GM19463 (cell line): ENCODE results near the gene COX18.
A peak's percentile ranks its signal among the peaks of the same experiment; 100 is the strongest.

Experiments used
- ATAC-seq: cut with Tn5 transposase; IDR thresholded peaks from one replicate; pipeline ENCODE4 v1.9.1; 2021; ENCODE audit warnings: mild to moderate bottlenecking, moderate library complexity; ENCODE audit not compliant: unreplicated experiment

The COX18 gene

GRCh38 chr4:73053974-73054480 is 15.5 kb downstream of the COX18 start:
- ATAC-seq, result no peak

DNA sequence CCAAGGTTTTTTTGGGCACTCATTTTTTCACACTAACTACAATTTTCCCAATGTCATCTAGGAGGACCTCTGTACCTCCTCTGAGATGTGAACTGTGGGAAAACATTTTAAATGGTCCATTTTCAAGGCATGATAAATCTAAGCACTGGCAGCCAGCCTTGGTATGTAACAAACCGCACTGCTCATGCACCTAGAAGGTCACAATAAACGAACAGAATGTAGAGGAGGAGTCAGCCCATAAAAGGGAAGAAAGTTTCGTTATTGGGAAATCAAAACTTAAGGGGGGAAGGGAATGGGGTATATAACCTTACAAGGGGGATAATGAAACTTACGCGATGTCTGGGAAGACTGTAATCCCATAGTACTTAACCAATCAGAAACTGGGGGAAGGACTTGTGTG is 16.4 kb downstream of the COX18 start:
- no peak for ATAC-seq

DNA sequence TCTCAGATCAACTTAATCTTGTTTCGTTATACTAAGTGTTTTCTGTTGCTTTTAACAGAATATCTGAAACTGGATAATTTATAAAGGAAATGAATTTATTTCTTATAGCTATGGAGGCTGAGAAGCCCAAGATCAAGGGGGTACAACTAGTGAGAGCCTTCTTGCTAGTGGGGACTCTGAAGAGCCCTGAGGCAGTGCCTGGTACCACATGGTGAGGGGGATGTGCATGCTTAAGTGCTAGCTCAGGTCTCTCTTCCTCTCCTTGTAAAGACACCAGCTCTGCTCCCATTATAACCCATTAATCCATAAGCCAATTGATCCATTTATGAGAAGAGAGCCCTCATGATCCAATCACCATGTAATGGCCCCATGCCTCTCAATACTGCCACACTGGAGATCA is 17.9 kb downstream of the COX18 start:
- no peak for ATAC-seq

DNA sequence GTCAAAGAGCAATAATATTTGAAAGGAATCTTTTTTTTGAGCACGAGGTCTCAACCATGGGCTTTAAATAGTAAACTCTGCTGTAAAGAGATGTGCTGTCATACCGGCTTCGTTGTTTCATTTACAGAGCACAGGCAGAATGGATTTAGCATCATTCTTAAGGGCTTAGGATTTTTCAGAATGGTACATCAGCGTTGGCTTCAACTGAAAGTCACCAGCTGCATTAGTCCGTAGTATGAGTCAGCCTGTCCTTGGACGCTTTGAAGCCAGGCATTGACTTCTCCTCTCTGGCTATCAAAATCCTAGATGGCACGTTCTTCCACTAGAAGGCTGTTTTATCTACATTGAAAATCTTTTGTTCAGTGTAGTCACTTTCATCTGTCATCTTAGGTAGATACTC is 23.6 kb downstream of the COX18 start:
- ATAC-seq, result no peak

DNA sequence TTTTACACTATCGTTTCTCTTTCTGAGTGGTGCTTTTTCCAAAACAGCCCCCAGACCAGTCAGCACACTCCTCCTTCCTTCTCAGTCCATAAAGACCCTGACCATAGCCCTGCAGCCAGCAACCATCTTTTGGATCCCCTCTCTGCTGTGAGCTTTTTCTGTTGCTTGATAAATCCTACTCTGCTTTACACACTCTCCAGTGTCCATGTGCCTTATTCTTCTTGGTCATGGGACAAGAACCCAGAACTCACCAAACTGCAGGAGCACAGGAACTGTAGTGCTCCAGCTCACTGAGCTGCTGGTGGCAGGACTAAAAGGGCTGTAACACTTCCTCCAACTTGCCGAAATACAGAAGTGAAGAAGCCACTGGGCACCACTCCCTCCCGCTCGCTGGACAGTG is 32.5 kb downstream of the COX18 start:
- no peak for ATAC-seq

GRCh38 chr4:73036123-73036522 is 33.4 kb downstream of the COX18 start:
- ATAC-seq, result no peak

GRCh38 chr4:73034896-73035295 is 34.6 kb downstream of the COX18 start:
- no peak for ATAC-seq

DNA sequence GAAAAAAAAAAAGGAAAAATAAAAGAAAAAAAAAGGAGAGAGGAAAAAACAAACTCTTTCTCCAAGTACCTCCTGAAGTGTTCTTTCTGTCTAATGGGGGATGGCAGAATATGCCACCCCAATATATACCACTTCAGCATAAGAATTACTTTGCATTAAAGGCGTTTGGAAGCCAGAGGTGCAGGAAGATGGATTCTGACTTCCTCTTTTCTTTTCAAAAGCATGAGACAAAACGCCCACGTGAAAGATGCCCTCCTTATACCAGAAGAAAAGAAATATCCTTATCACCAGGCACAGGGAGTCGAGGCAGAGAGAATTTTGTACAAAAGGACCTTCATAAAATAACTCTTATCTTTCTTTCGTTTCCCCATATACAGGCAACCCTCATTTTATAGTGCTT is 40.9 kb downstream of the COX18 start:
- ATAC-seq, result no peak

DNA sequence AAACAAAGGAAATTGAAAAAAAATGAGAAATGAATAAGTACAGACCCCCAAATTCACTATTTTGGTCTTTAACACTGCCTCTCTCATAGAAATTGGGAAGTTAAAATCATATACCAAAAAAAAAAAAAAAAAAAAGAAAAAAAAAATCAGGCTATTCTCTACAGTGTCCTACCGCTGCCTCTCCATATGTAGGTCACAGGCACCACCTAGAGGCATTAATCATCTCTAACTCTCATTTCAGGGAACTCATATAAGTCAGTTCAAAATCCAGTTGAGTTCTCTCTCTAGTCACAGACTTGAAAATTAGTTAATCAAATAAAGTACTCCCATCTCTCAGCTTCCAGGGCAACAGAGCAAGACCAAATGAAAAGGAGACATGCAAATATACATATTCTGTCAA is 47.9 kb downstream of the COX18 start:
- ATAC-seq, result no peak

- no peak for ATAC-seq
These were observed 50.0 kb downstream of the COX18 start for GRCh38 chr4:73019462-73020047.

DNA sequence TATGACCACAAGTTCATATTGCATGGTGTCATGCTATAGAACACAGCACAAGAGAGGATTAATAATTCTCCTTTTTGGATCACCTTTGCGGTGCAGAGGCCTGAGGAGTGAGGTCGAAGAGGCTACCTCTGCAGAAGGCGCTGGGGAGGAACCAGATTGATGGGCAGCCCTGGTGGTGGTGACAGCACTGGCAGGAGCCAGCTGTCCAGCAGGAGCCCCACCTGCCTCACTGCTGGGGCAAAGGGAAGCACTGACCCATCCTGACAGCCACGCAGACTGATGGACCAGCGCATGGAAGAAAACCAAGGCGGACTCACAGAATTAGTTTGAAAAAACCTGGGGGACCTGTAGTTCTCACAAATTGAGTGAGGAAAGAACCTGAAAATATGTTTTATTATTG is 50.9 kb downstream of the COX18 start:
- no peak for ATAC-seq

GRCh38 chr4:73013310-73013709 is 56.2 kb downstream of the COX18 start:
- no peak for ATAC-seq

DNA sequence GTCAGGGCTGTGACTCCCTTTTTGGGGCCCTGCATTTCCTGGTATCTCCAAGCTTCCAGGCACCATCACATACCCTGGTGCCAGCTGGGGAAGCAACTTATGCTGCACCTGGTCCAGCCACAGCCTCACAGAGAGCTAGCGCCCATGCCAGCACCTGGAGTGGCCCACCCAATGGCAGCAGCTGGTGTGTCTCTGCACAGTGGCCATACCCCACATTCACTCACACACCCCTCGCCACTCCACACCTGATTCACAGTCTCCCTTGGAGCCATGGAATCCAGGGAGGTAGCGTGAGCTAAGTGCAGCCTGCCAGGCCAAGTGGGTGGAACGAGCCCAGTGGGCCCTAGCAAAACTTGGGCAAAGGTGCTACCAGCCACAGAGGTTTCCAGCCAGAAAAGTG is 56.8 kb downstream of the COX18 start:
- ATAC-seq, result no peak

DNA sequence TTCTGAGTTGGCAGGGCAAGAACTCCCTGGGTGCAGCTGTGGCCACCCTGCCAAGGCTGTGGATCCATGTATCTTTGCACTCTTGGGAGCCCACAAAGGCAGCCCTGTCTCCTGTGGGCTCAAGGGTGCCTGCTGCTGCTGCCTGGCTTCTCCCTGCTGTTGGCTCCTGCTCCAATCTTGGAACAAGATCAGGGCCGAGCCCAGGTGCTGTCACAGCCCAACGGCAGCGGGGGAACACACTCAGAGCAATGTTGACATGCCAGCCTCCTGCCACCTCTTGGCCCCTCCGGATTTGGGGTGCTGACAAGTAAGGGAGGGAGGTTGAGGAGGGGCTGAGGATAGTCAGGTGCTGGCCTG is 57.9 kb downstream of the COX18 start:
- ATAC-seq, result no peak

DNA sequence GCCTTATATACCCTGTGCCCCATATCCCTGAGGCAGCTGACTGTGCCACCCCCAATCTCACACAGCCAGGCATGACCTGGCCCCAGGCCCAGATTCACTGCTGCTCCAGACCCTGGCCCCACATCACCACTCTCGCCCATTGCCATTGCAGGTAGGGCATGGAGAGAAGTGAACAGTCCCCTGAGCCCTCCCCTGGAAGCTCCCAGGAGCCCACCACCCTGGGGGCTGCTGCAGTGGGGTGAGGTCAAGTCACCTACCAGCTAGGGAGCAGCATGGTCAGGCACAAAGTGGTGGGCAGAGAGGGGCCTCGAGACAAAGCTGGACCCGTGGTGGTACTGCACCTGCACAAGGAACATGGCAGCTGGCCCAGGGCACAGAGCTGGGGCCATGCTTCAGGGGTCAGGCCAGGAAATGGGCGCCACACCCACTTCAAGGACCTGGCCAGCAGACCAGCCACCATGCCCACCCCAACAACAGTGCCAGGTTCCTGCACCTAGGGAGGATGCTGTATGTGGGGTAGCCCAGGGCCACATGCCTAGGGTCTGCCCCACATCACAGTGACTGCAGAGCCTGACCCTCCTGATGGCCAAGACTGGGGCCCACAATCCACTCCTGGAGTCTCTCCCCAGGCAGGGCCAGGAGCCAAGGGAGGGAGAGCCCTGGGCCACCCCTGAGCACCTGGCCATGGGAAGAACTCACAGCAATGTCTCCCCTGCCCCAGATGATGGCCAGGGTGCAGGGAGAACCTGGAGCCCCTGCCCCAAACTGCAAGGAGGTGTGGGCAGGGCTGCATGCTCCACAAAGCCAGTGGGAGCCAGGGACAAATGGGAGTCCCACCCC is 58.5 kb downstream of the COX18 start:
- no peak for ATAC-seq

- no peak for ATAC-seq
These were observed 61.9 kb downstream of the COX18 start for GRCh38 chr4:73007526-73008100.

- peak; percentile 73 for ATAC-seq
These were observed 63.1 kb downstream of the COX18 start for GRCh38 chr4:73006286-73006990.

DNA sequence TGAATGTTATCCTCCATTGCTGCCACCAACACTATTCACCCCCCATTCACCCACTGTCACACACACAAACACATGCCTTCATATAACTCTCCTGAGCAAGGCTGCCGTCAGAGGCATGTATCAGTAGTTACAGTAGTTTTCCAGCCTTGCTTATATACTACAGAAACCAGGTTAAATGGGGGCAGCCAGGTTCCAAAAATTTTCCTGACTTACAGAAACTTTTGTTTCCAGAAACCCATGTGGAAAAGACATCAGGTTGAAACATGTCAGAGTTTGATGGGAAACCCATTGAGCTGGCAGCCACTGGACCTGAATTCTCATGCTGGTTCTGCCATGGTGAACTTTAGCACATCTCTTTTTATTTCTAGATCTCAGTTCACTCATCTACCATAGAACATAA is 64.0 kb downstream of the COX18 start:
- no peak for ATAC-seq
